Neural progenitor cell (in vitro differentiated cells): ENCODE data around the gene SLC52A3. TPM values are rescaled to one million over a fixed set of nuclear protein-coding genes. Genes with fewer than 3 reads are reported as not detected.
"Not testable (repeated sequence)": the region's sequence is repeated elsewhere in the genome, so short reads cannot be mapped to it uniquely, and the experiment has no call there.

Experiments
- DNase-seq: peaks from one replicate; pipeline ENCODE4 v3.0.0-alpha.2; 2016; ENCODE audit warnings: low spot score
- H2AFZ ChIP-seq: fragments of 200-600 bp; sonication (generic); replicated peaks from 2 replicates; pipeline ENCODE4 v1.6.1; 2016; ENCODE audit warnings: antibody characterized with exemption
- H3F3A ChIP-seq: fragments of 200-600 bp; sonication (generic); 2 replicates; pipeline ENCODE4 v1.6.1; 2016; ENCODE audit warnings: antibody characterized with exemption, low read depth
- H3K27ac ChIP-seq: fragments of 200-600 bp; sonication (generic); 2 replicates; pipeline ENCODE4 v1.5.1; 2016; ENCODE audit warnings: mild to moderate bottlenecking
- H3K27me3 ChIP-seq: fragments of 200-600 bp; sonication (generic); 2 replicates; pipeline ENCODE4 v1.6.1; 2016; ENCODE audit warnings: mild to moderate bottlenecking, moderate library complexity
- H3K36me3 ChIP-seq: fragments of 200-600 bp; sonication (generic); 2 replicates; pipeline ENCODE4 v1.5.1; 2016
- H3K4me1 ChIP-seq: fragments of 200-600 bp; sonication (generic); 2 replicates; pipeline ENCODE4 v1.6.1; 2016; ENCODE audit warnings: mixed run types
- H3K4me2 ChIP-seq: fragments of 200-600 bp; sonication (generic); 2 replicates; pipeline ENCODE4 v1.6.1; 2016
- H3K4me3 ChIP-seq: fragments of 200-600 bp; sonication (generic); 2 replicates; pipeline ENCODE4 v1.5.1; 2016
- H3K79me2 ChIP-seq: fragments of 200-600 bp; sonication (generic); 2 replicates; pipeline ENCODE4 v1.6.1; 2016; ENCODE audit warnings: low read depth
- H3K9ac ChIP-seq: fragments of 200-600 bp; sonication (generic); 2 replicates; pipeline ENCODE4 v1.6.1; 2016
- H3K9me3 ChIP-seq: fragments of 200-600 bp; sonication (generic); 2 replicates; pipeline ENCODE4 v1.5.1; 2016; ENCODE audit warnings: low read depth
- H4K20me1 ChIP-seq: fragments of 200-600 bp; sonication (generic); 2 replicates; pipeline ENCODE4 v1.6.1; 2016; ENCODE audit warnings: low read depth
- H3K27ac Mint-ChIP-seq: 3 replicates; pipeline ENCODE4 v1.8.0; 2021; ENCODE audit warnings: mixed read lengths
- H3K27me3 Mint-ChIP-seq: 2 replicates; pipeline ENCODE4 v1.8.0; 2022; ENCODE audit warnings: low read depth, mild to moderate bottlenecking, inconsistent platforms, moderate library complexity, mixed read lengths; ENCODE audit not compliant: insufficient read depth
- H3K36me3 Mint-ChIP-seq: 3 replicates; pipeline ENCODE4 v1.8.0; 2021; ENCODE audit warnings: mixed read lengths
- H3K4me1 Mint-ChIP-seq: 3 replicates; pipeline ENCODE4 v1.8.0; 2021; ENCODE audit warnings: mixed read lengths
- H3K4me3 Mint-ChIP-seq: 3 replicates; pipeline ENCODE4 v1.8.0; 2021; ENCODE audit warnings: mild to moderate bottlenecking, moderate library complexity, mixed read lengths
- H3K9me3 Mint-ChIP-seq: 3 replicates; pipeline ENCODE4 v1.8.0; 2020; ENCODE audit warnings: mixed read lengths
- CTCF ChIP-seq: fragments of 200-600 bp; sonication (generic); IDR thresholded peaks from 2 replicates; pipeline ENCODE4 v1.5.1; 2017; ENCODE audit warnings: antibody characterized with exemption, mild to moderate bottlenecking
- EZH2 ChIP-seq: fragments of 200-600 bp; sonication (generic); IDR thresholded peaks from 2 replicates; pipeline ENCODE4 v1.6.1; 2017; ENCODE audit warnings: antibody characterized with exemption, mild to moderate bottlenecking, moderate library complexity
- EZH2phosphoT487 ChIP-seq: fragments of 200-600 bp; sonication (generic); IDR thresholded peaks from 2 replicates; pipeline ENCODE4 v1.6.1; 2017; ENCODE audit warnings: antibody characterized with exemption
- total RNA-seq: library from RNA; depleted of rRNA; stranded (reverse); fragments of >200 nt; gene quantifications from 2 replicates; pipeline ENCODE4 v1.2.3, GENCODE V29; 2015; ENCODE audit warnings: low replicate concordance

SLC52A3 gene
- total RNA-seq, 1 donor from 2014 or later: not detected

- Mint-ChIP-seq H3K9me3 (peaks cover 23% of the 10 kb centered on the region), H3K27ac (no peak overlapping the region), H3K4me3 (no peak overlapping the region), H3K27me3 (peaks cover 12% of the 10 kb centered on the region), H3K4me1 (no peaks in the 10 kb centered on the region), H3K36me3 (no peaks in the 10 kb centered on the region)
- Histone ChIP-seq H3F3A (no peaks in the 10 kb centered on the region), H3K4me1 (peaks cover 3% of the 10 kb centered on the region), H4K20me1 (no peaks in the 10 kb centered on the region), H3K27ac (no peak overlapping the region), H3K9ac (no peak overlapping the region), H2AFZ (no peak overlapping the region), H3K9me3 (peaks cover 21% of the 10 kb centered on the region), H3K36me3 (no peaks in the 10 kb centered on the region), H3K4me3 (no peak overlapping the region), H3K4me2 (no peak overlapping the region), H3K79me2 (no peaks in the 10 kb centered on the region), H3K27me3 (no peaks in the 10 kb centered on the region)
- DNase-seq: no peak
- TF ChIP-seq CTCF (no peak), EZH2 (no peak), EZH2phosphoT487 (no peak)
Observed at GRCh38 chr20:801678-802077, 33.4 kb upstream of the SLC52A3 start.

- H4K20me1 ChIP-seq, H3K4me1 Mint-ChIP-seq, H3K79me2 ChIP-seq, H3K4me3 Mint-ChIP-seq, H3K4me1 ChIP-seq, H3K9me3 ChIP-seq, H3K27ac Mint-ChIP-seq, H3K36me3 Mint-ChIP-seq, H3K27ac ChIP-seq, H3K4me2 ChIP-seq, H3F3A ChIP-seq, H3K4me3 ChIP-seq, H2AFZ ChIP-seq, H3K9ac ChIP-seq, H3K27me3 ChIP-seq, DNase-seq, H3K36me3 ChIP-seq: not testable (repeated sequence)
- Mint-ChIP-seq H3K27me3 (peaks cover 12% of the 10 kb centered on the region), H3K9me3 (peaks cover 20% of the 10 kb centered on the region)
Observed at GRCh38 chr20:800026-800425, 31.7 kb upstream of the SLC52A3 start.

GRCh38 chr20:798746-799145 is 30.4 kb upstream of the SLC52A3 start:
- not testable (repeated sequence) for H3K4me3 Mint-ChIP-seq, H3K9ac ChIP-seq, H3K27me3 ChIP-seq, H3K4me2 ChIP-seq, H3K4me1 Mint-ChIP-seq, DNase-seq, H3K4me1 ChIP-seq, H3K79me2 ChIP-seq, H3K4me3 ChIP-seq, H4K20me1 ChIP-seq, H3K27ac ChIP-seq, H3K9me3 Mint-ChIP-seq, H2AFZ ChIP-seq, H3F3A ChIP-seq, H3K36me3 Mint-ChIP-seq, H3K36me3 ChIP-seq, H3K9me3 ChIP-seq, H3K27ac Mint-ChIP-seq
- H3K27me3 Mint-ChIP-seq: peaks cover 12% of the 10 kb centered on the region

- Histone ChIP-seq H4K20me1 (no peaks in the 10 kb centered on the region), H3F3A (no peaks in the 10 kb centered on the region), H3K4me1 (peaks cover 3% of the 10 kb centered on the region), H3K27ac (no peak overlapping the region), H3K9ac (no peak overlapping the region), H3K27me3 (no peaks in the 10 kb centered on the region), H2AFZ (no peak overlapping the region), H3K4me3 (no peak overlapping the region), H3K36me3 (no peaks in the 10 kb centered on the region), H3K4me2 (no peak overlapping the region), H3K79me2 (no peaks in the 10 kb centered on the region), H3K9me3 (no peaks in the 10 kb centered on the region)
- Mint-ChIP-seq H3K9me3 (peaks cover 2% of the 10 kb centered on the region), H3K4me1 (no peaks in the 10 kb centered on the region), H3K27ac (no peak overlapping the region), H3K4me3 (no peak overlapping the region), H3K36me3 (no peaks in the 10 kb centered on the region), H3K27me3 (peaks cover 8% of the 10 kb centered on the region)
- TF ChIP-seq CTCF (no peak), EZH2phosphoT487 (no peak), EZH2 (no peak)
- no peak for DNase-seq
Observed at GRCh38 chr20:796921-797320, 28.6 kb upstream of the SLC52A3 start.
